Uterus (tissue), 2 donors: Measurements from ENCODE around the gene NKD2.

Source experiments
- POLR2A ChIP-seq, 2 donors: fragments of 450-650 bp; IDR thresholded peaks; one replicate each; pipeline ENCODE4 v1.6.1; 2016; ENCODE audit warnings: antibody characterized with exemption in 2 of 2, mild to moderate bottlenecking in 1 of 2, moderate library complexity in 1 of 2
- TF ChIP-seq, protein P1 (sequence below), 4 experiments: fragments of 200-600 bp in 2 of 4; fragments of 450-650 bp in 2 of 4; sonication (generic) in 2 of 4; IDR thresholded peaks; one replicate each; pipeline ENCODE4 v1.5.1; 2016 to 2019; ENCODE audit warnings: antibody characterized with exemption in 4 of 4, mild to moderate bottlenecking in 2 of 4, moderate library complexity in 1 of 4

DNA sequence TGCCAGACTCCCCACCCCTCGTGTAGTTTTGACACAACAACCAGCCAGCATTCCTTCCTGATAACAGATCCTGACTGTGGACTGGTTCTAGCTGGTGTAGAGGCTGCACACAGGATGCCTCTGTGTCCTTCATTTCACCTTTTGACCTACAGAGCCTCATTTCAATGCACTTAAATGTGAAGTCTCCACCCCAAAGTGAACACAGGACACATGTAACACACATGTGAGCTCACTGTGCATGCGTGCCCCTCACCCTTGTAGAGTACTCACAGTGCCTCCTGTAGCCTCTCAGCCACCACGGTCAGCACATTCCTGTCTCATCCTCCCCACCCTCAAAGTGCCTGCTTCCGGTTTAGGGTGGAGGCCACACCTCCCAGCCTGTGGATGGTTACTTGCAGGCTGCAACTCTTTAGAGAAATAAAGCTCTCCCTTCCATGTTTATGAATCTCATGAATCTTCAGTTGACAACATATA lies 11.6 kb upstream of the NKD2 start:
- no peak for TF ChIP-seq POLR2A (IDR thresholded peaks at IDR 0.05)
- TF ChIP-seq, protein P1, sequence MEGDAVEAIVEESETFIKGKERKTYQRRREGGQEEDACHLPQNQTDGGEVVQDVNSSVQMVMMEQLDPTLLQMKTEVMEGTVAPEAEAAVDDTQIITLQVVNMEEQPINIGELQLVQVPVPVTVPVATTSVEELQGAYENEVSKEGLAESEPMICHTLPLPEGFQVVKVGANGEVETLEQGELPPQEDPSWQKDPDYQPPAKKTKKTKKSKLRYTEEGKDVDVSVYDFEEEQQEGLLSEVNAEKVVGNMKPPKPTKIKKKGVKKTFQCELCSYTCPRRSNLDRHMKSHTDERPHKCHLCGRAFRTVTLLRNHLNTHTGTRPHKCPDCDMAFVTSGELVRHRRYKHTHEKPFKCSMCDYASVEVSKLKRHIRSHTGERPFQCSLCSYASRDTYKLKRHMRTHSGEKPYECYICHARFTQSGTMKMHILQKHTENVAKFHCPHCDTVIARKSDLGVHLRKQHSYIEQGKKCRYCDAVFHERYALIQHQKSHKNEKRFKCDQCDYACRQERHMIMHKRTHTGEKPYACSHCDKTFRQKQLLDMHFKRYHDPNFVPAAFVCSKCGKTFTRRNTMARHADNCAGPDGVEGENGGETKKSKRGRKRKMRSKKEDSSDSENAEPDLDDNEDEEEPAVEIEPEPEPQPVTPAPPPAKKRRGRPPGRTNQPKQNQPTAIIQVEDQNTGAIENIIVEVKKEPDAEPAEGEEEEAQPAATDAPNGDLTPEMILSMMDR (IDR thresholded peaks at IDR 0.05), result no peak
